Stimulated activated CD4-positive, alpha-beta T cell treated with anti-CD3 and anti-CD28 coated beads, Interleukin-12 subunit alpha, Interleukin-12 subunit beta, amount 100 ng/mL, for 48 hours (primary cell): ENCODE data around the gene ATRNL1.

Source experiments
- DNase-seq, 3 donors: peaks; one replicate each; pipeline ENCODE4 v3.0.0-alpha.2; 2020; ENCODE audit warnings: low read depth in 2 of 3, low spot score in 1 of 3

The ATRNL1 gene

GRCh38 chr10:115829521-115830205 is 736.5 kb downstream of the ATRNL1 start:
- no peak for DNase-seq

- no peak for DNase-seq
These were observed 737.3 kb downstream of the ATRNL1 start for GRCh38 chr10:115830265-115830970.

DNA sequence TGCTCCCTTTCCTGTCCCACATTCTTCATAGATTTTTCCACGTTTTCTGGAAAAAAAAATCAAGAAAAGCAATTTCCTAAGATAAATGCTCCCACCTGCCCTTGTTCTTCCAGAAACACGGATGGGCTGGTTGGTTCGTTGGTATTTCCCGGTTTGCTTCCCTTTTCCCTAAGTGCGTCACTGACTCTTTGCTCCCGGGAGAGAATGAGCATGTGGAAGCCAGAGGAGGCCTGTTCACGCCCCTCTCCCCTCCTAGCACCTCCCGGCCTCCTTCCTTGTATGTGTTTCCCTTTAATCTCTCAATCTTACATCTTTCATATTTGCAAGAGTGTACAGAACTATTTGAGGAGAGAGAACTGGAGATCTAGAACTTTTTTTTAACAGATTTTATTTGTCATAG is 737.9 kb downstream of the ATRNL1 start:
- no peak for DNase-seq

GRCh38 chr10:115833119-115833518 is 740.0 kb downstream of the ATRNL1 start:
- DNase-seq = no peak

- no peak for DNase-seq
These were observed 751.4 kb downstream of the ATRNL1 start for GRCh38 chr10:115844591-115844990.

DNA sequence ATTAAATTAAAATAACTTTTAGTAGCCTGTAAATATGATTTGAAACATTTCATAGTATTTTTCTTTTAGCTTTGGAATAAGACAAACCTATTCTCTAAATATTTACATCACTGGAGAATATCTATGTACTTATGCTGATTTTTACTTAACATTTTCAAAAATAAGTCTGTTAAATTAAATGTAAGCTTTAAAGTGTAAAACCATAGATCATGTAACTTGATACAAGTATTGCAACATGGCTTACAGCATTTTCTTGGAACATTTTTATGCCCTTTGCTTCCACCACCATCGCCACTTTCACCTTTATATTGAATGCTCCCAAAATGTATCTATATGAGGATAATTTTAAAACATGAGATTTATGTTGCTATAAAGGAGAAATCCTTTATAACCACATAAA is 752.8 kb downstream of the ATRNL1 start:
- no peak for DNase-seq

DNA sequence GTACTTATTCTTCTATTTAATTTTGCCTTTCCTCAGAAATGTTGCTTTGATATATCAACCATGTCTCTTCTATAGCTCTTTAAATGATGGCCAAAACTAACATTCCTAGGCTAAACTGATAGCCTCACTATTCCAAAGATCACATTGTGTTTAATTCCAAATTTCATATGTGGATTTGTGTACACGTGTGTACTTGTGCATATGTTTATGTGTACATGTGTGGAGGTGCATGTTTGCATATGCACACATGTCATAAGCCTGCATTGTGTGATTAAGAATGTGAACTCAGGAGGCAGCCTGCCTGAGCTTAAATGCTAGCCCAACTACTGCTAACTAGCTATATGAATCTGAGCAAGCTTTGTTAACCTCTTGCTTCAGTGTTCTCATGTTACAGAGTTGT is 753.4 kb downstream of the ATRNL1 start:
- no peak for DNase-seq

DNA sequence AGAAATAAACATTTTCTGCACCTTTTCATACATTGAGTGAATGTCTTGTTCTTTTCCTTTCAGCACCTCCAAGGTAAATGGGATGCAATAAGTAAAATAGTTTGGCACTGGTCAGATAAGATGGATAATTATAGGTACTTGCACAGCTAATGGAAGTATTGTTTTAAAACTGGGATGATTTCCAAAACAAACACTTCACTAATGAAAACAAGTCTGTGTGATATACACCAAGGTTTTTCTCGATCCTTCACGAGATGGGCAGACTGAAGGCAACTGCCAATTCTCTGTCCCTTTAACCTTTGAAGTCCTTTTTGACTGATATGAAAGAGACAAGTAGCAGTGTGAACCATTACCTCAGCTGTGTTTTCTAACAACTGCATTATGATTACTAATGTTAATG is 756.0 kb downstream of the ATRNL1 start:
- DNase-seq = no peak

DNA sequence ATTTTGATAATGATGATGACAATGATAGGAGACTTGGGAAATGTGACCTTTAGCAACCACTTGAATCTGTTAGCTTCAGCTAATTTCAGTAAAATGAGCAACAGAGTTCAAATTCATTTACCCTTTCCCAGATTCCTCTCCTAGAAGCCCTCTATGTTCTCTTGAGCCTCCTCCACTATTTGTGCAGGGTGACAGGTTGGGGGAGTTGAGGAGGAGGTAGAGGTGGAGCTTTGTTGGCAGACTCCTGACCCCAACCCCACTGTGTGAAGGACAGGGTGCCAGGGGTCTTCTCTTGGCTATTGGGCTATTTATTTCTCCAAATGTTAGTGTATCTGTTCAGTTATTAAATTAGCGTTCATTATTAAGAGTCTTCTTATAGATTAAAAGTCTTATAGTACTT is 757.5 kb downstream of the ATRNL1 start:
- DNase-seq = no peak

DNA sequence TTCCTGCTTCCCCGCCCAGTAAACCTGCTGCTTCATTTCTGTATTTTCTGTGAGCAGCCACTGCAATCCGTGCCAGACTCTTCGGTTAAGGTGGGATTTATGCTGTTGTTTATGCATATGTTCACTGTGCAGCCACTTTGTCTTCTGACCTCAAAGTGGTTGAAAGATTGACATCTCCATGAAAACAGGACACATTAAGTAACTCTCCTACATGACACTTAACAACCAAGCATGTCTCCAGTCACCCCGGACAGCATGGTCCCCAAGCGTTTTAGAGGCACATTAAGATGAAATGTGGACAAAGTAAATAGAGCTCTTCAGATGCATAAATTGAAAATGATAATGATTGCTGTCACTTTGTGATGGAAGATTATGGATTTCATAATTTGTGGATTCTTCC is 758.5 kb downstream of the ATRNL1 start:
- no peak for DNase-seq

- no peak for DNase-seq
These were observed 761.7 kb downstream of the ATRNL1 start for GRCh38 chr10:115854740-115855435.

DNA sequence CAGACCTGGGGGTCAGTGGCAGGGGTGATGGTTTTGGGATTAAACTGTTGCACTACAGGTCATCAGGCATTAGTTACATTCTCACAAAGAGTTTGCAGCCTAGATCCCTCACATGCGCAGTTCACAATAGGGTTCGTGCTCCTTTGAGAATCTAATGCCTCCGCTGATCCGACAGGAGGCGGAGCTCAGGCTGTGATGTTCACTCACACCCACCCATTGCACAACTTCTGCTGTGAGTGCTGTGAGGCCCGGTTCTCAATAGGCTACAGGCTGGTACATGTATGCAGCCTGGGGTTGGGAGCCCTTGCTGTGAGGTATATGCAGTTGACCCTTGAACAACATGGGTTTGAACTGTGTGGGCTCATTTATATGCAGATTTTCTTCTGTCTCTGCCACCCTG is 763.4 kb downstream of the ATRNL1 start:
- no peak for DNase-seq

DNA sequence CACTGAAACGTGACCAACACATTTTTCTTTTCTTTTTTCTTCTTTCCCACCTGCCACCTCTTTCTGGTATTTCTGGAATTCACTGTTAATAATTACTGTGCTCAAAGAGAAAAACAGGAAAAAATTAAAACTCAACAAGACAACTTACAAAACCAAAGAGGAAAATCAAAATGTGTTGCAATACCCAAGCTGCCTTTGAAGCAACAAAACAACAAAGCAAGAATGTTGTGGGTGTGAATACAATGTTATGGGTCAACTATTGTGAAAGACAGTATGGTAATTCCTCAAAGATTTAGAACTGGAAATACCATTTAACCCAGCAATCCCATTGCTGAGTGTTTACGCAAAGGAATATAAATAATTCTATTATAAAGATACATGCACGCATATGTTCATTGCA is 764.7 kb downstream of the ATRNL1 start:
- no peak for DNase-seq

- DNase-seq = no peak
These were observed 767.3 kb downstream of the ATRNL1 start for GRCh38 chr10:115860182-115861107.

DNA sequence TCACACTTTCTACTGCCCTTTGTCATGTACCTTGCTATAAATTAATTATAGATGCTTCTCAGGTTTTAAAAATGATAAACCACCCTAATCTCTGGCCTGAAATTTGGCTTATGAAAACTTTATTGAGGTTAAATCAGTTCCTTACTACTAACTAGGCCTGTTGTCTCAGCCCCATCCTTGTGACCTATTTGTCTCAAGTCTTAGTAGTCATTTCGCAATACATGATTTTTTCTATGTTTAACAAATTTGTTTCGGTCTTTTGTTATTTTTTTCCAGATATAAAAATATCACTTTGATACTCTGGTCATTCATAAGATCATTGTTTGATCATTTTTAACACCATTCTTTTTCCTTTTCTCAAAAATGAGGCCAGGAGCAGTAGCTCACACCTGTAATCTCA is 768.3 kb downstream of the ATRNL1 start:
- DNase-seq = no peak

GRCh38 chr10:115861864-115862263 is 768.7 kb downstream of the ATRNL1 start:
- DNase-seq = no peak

- no peak for DNase-seq
These were observed 773.0 kb downstream of the ATRNL1 start for GRCh38 chr10:115866174-115866573.

- no peak for DNase-seq
These were observed 773.5 kb downstream of the ATRNL1 start for GRCh38 chr10:115866691-115867090.

DNA sequence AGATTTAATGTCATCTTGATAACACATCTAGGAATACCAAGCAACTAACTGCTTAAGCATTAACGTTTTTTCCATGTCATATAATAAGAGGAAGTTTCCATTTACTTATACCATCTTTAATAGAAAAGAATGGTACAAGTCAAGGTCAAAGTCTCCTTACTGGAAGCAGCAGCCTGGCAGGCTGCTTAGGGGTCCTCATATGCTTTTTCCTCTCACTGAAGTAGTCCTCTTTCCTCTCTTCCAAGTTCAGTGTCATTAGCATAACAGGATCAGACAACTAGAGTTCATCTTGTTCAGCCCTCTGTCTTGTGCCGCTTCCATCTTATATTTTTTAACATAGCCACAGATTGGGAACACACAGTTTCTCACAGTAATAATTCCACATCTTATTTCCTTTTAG is 774.1 kb downstream of the ATRNL1 start:
- no peak for DNase-seq

DNA sequence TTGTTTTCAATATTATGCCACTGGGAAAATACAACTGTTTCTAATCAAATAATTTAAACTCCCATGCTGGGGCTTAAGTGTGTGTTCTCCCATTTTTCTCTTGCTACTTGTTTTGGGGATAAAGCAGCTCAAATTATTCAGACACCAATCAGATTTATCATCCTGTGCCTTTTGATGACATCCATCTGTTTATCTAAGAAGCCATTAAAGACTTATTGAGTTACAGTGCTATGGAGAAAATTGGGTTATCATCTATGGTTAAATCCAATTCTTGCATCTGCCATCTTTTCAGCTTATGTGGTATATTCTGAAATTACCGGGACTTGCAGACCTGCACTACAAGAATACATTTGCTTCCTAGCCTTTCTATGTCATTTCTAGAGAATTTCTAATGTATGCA is 778.7 kb downstream of the ATRNL1 start:
- no peak for DNase-seq

- no peak for DNase-seq
These were observed 782.0 kb downstream of the ATRNL1 start for GRCh38 chr10:115875172-115875571.
